ENCODE measurements around the gene CRISP2.

DNA sequence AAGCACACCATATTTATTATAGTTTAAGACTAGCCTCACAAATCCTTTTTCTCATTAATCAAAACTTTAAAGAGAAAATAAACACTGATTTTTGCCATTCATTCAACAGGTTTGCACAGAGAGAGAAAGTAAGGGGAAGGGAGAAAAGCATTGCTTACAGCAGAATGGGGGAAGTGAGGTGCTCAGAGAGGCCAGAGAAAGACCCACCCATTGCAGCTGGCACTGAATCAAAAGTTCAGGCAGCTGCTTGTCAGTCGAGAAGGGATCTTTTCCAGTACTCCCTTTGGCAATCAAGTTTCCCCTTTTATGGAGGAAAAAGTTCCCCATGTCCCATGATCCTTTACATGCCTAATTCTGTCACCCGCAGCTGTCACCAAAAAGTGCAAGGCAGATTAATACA is 8.0 kb upstream of the CRISP2 start:
- TF ChIP-seq CTCF (IDR thresholded peaks at IDR 0.05) = no peak
- no peak for TF ChIP-seq POLR2A (IDR thresholded peaks at IDR 0.05; ENCODE audit: low read depth)
- TF ChIP-seq POLR2AphosphoS5 (IDR thresholded peaks at IDR 0.05) = no peak
- no peak for TF ChIP-seq EP300 (IDR thresholded peaks at IDR 0.05)
